HUES6 (cell line): ENCODE results near the gene SYNDIG1.

Experiments
- H3K27ac ChIP-seq: 2 replicates; pipeline ENCODE4 v1.7.0; 2013; ENCODE audit warnings: low read depth, mild to moderate bottlenecking, low read length, inconsistent platforms
- H3K27me3 ChIP-seq: 2 replicates; pipeline ENCODE4 v1.6.1; 2013; ENCODE audit warnings: low read length; ENCODE audit not compliant: control insufficient read depth, insufficient read depth
- H3K36me3 ChIP-seq: 2 replicates; pipeline ENCODE4 v1.6.1; 2013; ENCODE audit warnings: low read length; ENCODE audit not compliant: control insufficient read depth, insufficient read depth
- H3K4me1 ChIP-seq: 2 replicates; pipeline ENCODE4 v1.6.1; 2013; ENCODE audit warnings: low read length; ENCODE audit not compliant: control insufficient read depth, insufficient read depth
- H3K4me3 ChIP-seq: 2 replicates; pipeline ENCODE4 v1.5.1; 2013; ENCODE audit warnings: low read depth, low read length
- H3K9ac ChIP-seq: one replicate; pipeline ENCODE4 v1.6.1; 2013; ENCODE audit warnings: mild to moderate bottlenecking, low read length
- H3K9me3 ChIP-seq: 2 replicates; pipeline ENCODE4 v1.6.1; 2013; ENCODE audit warnings: low read depth, low read length; ENCODE audit not compliant: control insufficient read depth, insufficient read depth

SYNDIG1 gene

GRCh38 chr20:24604966-24605665 lies 135.7 kb downstream of the SYNDIG1 start:
- H3K9me3 ChIP-seq, result peaks cover 3% of the 10 kb centered on the region; the same call in 1 of the 2 replicates
- H3K36me3 ChIP-seq, result no peaks in the 10 kb centered on the region
- peaks cover 3% of the 10 kb centered on the region for H3K4me1 ChIP-seq
- H3K9ac ChIP-seq, result no peak overlapping the region
- H3K27me3 ChIP-seq, result no peaks in the 10 kb centered on the region
- no peak overlapping the region for H3K4me3 ChIP-seq
- no peak overlapping the region for H3K27ac ChIP-seq

DNA sequence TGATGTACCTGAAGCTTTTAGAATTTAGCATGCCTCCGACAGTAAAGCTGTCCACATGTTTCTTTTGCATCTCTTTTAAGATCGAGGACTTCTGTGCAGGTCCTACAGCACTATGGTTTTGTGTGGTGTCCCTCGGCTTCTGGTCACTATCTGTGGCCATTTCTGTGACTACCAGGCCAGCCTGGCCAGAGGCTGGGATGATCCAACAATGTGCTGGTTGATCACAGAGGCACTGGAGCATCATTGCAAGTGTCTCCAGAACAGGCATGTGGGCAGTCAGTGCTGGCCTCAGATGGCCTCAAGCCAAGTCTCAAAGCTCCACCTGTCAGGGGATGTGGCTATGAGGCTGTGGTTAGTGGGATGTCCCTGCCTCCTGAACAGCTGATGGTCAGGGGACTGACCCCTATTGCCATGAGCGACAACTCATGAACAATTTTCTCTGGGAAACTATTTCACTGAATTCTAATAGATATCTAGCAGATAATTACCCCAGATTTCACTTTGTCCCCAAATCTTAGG lies 136.6 kb downstream of the SYNDIG1 start:
- no peaks in the 10 kb centered on the region for H3K36me3 ChIP-seq
- H3K27ac ChIP-seq, result no peak overlapping the region

DNA sequence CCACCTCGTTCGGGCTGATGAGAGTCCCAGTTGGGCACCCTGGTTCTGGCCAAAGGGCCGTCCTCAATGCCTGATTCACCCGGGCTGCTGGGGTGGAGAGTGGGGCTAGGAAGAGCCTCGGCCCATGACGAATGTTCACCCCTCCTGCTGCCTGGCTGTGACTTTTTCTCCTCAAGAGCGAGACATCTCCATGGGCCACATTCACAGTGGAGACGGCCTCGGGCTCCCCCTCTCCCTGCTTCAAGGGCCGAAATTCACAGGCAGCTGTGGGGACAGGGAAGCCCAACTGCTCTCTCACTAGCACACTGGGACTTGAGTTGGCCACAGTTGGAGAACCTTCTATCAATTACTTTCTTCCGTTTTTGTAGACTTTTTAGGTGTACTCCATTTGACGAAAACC lies 138.0 kb downstream of the SYNDIG1 start:
- Histone ChIP-seq H3K27ac (no peak overlapping the region), H3K9ac (no peak overlapping the region), H3K9me3 (no peaks in the 10 kb centered on the region), H3K27me3 (no peaks in the 10 kb centered on the region), H3K4me3 (no peak overlapping the region), H3K36me3 (no peaks in the 10 kb centered on the region), H3K4me1 (peaks cover 15% of the 10 kb centered on the region)

More for the DNA sequence above, 136.6 kb downstream of the SYNDIG1 start:
- H3K4me3 ChIP-seq, result no peak overlapping the region
- peaks cover 11% of the 10 kb centered on the region for H3K4me1 ChIP-seq
- no peak overlapping the region for H3K9ac ChIP-seq
- H3K9me3 ChIP-seq, result no peaks in the 10 kb centered on the region
- H3K27me3 ChIP-seq, result no peaks in the 10 kb centered on the region

- no peaks in the 10 kb centered on the region for H3K9me3 ChIP-seq
- no peaks in the 10 kb centered on the region for H3K27me3 ChIP-seq
- no peak overlapping the region for H3K27ac ChIP-seq
- H3K4me3 ChIP-seq, result no peak overlapping the region
- H3K9ac ChIP-seq, result no peak overlapping the region
- H3K36me3 ChIP-seq, result no peaks in the 10 kb centered on the region
- peaks cover 15% of the 10 kb centered on the region for H3K4me1 ChIP-seq
Measured at GRCh38 chr20:24608926-24609667, 139.7 kb downstream of the SYNDIG1 start.

DNA sequence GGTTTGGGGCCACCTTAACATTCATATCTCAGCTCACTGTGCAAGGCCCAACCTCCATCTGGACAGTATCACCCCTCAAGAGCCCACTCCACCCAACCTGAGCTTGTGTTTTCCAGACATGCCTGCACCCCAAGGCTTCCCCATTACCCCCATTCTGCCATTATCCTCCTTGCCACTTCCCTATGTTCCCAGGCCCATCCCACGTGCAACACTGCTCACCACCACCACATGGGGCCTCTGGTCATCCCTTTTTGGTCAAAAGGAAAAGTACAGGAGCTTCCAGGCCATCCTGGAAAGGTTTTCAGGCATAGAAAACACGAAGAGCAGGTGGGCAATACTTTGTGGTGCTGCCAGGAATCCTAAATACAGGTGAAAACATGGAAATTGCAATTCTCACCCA lies 140.3 kb downstream of the SYNDIG1 start:
- Histone ChIP-seq H3K4me3 (no peak overlapping the region), H3K4me1 (peaks cover 15% of the 10 kb centered on the region), H3K27ac (no peak overlapping the region), H3K27me3 (no peaks in the 10 kb centered on the region), H3K9ac (no peak overlapping the region), H3K36me3 (no peaks in the 10 kb centered on the region), H3K9me3 (no peaks in the 10 kb centered on the region)

DNA sequence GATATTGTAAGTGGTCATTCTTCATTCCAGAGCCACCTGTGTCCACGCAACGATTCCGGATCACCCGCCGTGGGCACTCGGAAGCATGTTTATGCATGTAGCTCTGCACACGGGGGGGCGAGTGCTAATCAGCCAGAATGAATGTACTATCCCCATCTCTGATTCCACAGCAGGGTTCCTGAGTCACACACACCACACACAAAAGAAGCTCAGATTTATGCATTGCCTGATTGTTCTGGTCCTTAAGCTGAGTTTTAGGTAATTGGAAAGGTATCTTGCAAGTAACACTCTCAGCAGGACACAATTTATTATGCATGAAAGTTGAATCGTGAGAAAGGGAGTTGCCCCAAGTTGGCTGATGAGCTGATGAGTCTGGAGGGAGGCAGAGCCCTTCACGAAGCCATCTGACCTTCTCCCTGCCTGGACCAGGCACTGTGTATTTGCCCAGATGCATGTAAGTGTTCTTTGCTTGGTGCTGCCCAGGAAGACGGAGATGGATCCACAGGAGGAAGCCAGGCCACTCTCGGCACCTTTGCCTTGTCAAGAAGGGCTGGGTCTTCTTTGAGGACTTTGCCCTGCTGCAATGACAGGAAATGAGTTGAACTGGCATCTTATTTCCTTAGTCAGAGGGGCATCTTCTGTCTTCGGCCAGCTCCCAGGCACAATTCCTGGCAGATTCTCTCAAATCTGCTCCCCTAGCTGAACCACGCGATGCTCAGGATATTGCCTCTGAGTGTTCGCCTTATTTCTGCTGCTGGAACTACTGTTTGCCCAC lies 141.1 kb downstream of the SYNDIG1 start:
- no peak overlapping the region for H3K9ac ChIP-seq
- no peaks in the 10 kb centered on the region for H3K9me3 ChIP-seq
- no peaks in the 10 kb centered on the region for H3K36me3 ChIP-seq
- no peak overlapping the region for H3K27ac ChIP-seq
- H3K4me3 ChIP-seq, result no peak overlapping the region
- no peaks in the 10 kb centered on the region for H3K27me3 ChIP-seq
- H3K4me1 ChIP-seq, result peaks cover 15% of the 10 kb centered on the region

DNA sequence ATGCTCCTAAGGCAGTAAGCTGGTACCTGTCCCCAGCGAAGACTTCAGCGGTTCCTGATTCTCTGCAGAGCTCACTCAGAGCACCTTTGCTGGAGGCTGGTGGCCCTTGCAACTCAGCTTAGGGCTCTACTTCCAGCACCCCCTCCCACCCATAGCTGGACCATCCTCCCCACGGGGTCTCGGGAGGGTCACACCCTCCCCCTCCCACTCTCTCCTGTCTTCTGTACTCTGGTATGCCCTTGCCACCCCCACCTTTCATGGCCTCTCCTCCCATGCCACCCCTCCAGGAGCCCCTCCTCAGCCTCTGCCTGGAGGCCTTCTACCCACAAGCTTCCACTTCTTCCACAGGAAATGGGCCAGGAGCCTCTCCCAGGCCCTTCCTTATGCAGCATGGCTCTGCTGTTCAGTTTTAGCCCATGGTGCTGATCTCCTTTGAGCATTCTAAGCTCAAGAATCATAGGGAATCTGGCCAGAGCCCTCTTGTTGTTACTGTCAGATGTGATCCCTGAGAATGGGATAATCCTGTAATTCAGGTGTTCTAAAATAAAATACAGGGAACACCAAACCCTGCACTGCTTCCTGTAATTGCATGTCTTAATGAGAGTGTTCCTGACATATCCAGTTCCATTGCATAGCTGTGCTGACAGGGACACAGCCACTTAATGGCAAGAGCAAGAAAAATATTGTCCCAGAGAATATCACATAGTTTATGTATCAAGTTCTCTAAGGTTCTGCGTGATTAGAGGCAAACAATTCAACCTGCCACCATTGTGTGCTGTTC lies 142.1 kb downstream of the SYNDIG1 start:
- H3K9me3 ChIP-seq, result no peaks in the 10 kb centered on the region
- peaks cover 15% of the 10 kb centered on the region for H3K4me1 ChIP-seq
- H3K9ac ChIP-seq, result no peak overlapping the region
- H3K4me3 ChIP-seq, result no peak overlapping the region
- H3K27me3 ChIP-seq, result no peaks in the 10 kb centered on the region
- no peaks in the 10 kb centered on the region for H3K36me3 ChIP-seq
- no peak overlapping the region for H3K27ac ChIP-seq

GRCh38 chr20:24612799-24613775 lies 143.7 kb downstream of the SYNDIG1 start:
- peaks cover 15% of the 10 kb centered on the region for H3K4me1 ChIP-seq
- H3K36me3 ChIP-seq, result no peaks in the 10 kb centered on the region
- H3K27me3 ChIP-seq, result no peaks in the 10 kb centered on the region
- H3K9me3 ChIP-seq, result no peaks in the 10 kb centered on the region
- no peak overlapping the region for H3K4me3 ChIP-seq
- H3K9ac ChIP-seq, result no peak overlapping the region
- H3K27ac ChIP-seq, result no peak overlapping the region

- Histone ChIP-seq H3K9ac (no peak overlapping the region), H3K27me3 (no peaks in the 10 kb centered on the region), H3K4me3 (no peak overlapping the region), H3K4me1 (peaks cover 15% of the 10 kb centered on the region), H3K27ac (no peak overlapping the region), H3K36me3 (no peaks in the 10 kb centered on the region), H3K9me3 (no peaks in the 10 kb centered on the region)
Measured at GRCh38 chr20:24614341-24614740, 144.9 kb downstream of the SYNDIG1 start.

GRCh38 chr20:24615353-24615752 lies 145.9 kb downstream of the SYNDIG1 start:
- Histone ChIP-seq H3K4me1 (peaks cover 9% of the 10 kb centered on the region), H3K27me3 (no peaks in the 10 kb centered on the region), H3K9me3 (no peaks in the 10 kb centered on the region), H3K4me3 (no peak overlapping the region), H3K36me3 (no peaks in the 10 kb centered on the region), H3K9ac (no peak overlapping the region), H3K27ac (no peak overlapping the region)
